Stimulated activated CD4-positive, alpha-beta T cell treated with anti-CD3 and anti-CD28 coated beads, Interleukin-1b, Interleukin-23, amount 100 ng/mL, for 48 hours (primary cell): Measurements from ENCODE around the gene PLA2G4C.
"Not testable (repeated sequence)": the region's sequence is repeated elsewhere in the genome, so short reads cannot be mapped to it uniquely, and the experiment has no call there.

Experiments
- DNase-seq: peaks from one replicate; pipeline ENCODE4 v3.0.0-alpha.2; 2020

PLA2G4C gene

DNA sequence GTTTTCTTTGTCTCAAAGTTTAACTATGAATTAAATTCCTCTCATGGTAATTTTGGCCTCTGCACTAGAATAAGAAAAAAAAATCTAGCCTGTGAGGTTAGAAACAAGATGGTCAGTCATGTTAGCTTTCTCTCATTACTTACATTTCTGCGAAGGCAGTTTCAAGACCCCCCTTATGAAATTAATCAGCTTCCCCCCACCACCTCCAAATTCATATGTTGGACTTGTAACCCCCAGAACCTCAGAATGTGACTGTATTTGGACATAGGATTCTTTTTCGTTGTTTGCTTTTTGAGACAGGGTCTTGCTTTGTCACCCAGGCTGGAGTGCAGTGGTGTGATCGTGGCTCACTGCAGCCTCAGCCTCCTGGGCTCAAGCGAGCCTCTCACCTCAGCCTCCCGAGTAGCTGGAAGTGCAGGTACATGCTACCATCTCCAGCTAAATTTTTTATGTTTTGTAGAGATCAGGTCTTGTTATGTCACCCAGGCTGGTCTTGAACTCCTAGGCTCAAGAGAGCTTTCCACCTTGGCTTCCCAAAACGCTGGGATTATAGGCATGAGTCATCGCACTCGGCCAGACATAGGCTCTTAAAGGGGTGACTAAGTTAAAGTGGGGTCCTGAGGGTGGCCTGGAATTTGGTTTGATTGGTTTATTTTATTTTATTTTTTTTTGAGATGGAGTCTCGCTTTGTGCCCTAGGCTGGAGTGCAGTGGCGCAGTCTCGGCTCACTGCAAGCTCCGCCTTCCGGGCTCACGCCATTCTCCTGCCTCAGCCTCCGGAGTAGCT is 1.4 kb downstream of the PLA2G4C start:
- no peak for DNase-seq

DNA sequence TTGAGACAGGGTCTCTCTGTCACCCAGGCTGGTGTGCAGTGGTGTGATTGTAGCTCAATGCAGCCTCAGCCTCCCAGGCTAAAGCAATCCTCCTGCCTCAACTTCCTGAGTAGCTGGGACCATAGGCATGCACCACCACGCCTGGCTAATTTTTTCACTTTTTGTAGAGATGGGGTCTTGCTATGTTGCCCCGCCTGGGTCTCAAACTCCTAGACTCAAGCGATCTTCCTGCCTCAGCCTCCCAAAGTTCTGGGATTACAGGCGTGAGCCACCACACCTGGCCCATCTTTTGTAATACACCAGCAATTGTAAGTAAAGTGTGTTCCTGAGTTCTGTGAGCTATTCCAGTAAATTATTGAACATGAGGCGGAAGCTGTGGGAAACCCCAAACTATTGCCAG is 6.7 kb downstream of the PLA2G4C start:
- DNase-seq, result no peak

DNA sequence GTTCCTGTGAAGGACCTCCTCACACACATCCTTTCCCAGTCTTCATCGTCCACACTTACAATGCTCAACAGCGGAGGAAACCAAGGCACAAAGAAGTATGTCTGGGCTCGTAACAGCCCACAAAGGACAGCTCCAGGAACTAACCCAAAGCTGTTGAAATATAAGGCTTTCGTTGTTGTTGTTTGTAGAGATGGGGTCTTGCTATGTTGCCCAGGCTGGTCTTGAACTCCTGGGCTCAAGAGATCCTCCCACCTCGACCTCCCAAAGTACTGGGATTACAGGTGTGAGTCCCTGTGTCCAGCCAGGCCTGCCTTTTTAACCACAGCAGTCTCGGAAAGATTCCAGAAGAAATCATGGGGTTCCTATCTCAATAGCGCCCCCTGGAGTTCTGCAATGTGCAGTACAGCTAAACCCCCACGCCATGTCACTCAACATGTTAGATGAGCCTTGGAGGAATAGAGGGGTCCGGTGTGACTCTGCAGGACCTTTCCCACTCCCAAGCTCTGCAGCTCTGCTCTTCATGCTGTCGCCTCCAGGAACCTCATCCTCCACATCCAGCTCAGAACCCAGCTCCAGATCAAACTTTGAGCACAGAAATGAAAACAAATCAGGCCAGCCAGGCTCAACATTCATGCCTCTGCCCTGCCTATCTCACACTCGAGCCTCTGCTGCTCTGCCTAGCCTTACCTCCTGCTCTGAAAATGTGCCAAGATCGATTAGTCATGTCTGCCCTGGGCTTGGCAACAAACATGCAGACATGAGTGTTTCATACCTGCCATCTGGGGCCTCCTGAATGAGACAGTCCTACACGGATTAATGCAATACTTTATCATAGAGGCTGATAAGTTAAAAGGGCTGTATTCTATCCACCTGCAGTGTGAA is 7.5 kb downstream of the PLA2G4C start:
- DNase-seq, result peak; percentile 36

DNA sequence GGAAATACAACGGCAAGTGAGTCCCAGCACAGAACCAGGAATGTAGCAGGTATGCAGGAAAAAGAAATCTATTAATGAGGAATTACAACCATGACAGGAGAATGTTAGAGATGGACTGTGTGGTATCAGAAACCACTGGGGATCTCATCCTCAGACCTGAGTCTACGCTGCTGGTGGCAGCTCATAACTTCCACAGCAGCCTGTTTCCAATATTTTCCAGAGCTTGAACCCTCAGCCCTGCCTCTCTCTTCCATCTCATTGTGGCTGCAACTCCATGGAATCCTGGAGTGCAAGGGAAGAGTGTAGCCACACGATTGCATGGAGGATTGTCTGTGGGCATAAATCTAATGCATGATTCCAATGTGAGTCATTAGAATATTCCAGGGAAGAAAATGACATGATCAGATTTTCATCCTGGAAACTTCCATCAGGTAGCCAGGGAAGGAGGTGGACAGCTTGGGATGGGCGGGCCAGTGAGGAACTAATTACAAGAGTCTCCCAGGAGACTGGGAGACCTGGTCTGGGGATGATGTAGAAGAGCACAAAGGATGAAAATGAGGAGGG is 14.9 kb downstream of the PLA2G4C start:
- no peak for DNase-seq

DNA sequence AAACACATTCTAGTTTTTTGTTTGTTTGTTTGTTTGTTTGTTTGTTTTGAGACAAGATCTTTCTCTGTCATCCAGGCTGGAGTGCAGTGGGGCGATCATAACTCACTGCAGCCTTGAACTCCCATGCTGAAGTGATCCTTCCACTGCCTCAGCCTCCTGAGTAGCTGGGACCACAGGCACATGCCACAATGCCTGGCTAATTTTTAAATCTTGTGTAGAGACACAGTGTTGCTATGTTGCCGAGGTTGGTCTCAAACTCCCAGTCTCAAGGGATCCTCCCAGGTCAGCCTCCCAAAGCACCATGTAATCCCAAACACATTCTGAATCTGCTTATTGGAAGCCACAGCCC is 15.8 kb downstream of the PLA2G4C start:
- no peak for DNase-seq

DNA sequence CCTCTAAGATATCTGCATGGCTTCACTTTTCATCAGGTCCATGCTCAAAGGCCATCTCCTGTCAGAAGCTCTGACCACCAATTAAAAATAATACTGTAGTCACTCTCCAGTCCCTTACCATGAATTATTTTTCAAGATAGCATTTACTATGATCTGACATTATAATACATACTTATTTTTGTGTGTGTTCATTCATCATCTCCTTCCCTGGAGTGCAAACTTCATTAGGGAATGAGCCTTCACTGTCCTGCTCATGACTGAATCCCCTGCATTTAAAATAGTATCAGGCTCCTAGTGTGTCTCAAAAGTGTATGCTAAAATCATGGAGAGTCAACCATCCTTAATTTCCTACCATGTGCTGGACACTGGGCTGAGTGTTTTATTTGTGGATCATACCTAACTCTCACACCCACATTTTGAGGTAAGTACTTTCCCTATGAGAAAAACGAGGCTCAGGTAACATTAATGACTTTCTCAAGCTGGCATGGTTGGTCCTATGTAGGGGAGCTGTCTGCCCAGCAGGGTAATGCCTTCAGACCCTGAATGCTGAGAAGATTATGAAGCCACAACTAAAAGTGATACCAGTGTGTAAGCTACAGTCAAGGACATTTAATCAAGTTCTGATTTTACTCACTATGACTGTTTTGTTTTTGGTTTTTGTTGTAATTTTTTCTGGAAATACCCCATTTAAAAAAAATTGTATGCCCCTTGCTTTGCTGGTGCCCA is 16.3 kb downstream of the PLA2G4C start:
- no peak for DNase-seq

DNA sequence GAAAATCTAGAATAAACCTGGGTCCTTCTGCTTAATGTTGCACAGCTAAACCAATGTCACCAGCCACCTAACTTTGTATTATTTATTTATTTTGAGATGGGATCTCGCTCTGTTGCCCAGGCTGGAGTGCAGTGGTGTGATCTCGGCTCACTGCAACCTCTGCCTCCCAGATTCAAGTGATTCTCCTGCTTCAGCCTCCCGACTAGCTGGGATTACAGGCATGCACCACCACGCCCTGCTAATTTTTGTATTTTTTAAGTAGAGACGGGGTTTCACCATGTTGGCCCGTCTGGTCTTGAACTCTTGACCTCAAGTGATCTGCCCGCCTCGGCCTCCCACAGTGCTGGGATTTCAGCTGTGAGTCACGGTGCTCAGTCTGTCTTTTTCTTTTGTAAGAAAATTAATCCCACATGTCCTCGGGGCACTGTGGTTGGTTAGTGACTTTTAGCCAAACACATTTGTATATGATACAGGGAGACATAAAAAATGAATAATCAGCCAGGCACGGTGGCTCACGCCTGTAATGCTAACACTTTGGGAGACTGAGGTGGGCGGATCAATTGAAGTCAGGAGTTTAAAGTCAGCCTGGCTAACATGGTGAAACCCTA is 19.4 kb downstream of the PLA2G4C start:
- not testable (repeated sequence) for DNase-seq

DNA sequence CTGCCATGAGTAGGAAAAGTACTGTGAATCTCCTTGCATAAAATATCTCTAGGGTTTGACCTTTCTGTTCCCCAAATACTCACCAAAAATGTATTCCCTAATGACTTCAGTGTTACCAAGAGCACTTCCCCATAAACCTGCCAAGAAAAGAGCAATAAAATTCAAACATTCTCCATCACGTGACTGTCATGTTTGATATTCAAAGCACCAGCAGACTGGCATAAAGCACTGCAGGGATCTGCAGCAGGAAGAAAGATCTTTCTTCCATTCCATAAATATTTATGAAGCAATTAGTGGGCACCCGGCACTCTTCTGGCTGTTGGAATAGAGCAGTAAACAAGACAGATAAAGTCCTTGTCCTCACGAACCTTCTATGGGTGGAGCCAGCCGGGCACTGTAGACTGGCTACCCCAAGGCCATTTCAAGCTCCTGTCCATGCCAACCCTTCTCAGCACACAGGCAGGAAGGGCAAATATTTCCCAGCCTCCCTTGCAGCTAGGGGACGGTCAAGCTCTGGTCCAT is 20.3 kb downstream of the PLA2G4C start:
- no peak for DNase-seq

DNA sequence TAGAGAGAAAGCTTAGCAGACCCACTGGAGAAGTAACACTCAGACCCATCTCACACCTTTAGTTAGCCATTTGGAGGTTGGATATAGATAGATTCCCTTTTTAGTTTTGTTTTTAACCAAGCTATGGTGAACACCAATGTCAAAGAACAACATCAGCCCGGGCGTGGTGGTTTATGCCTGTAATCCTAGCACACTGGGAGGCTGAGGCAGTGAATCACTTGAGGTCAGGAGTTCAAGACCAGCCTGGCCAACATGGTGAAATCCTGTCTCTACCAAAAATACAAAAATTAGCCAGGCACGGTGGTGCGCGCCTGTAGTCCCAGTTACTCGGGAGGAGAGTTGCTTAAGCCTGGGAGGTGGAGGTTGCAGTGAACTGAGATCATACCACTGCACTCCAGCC is 21.6 kb downstream of the PLA2G4C start:
- not testable (repeated sequence) for DNase-seq

DNA sequence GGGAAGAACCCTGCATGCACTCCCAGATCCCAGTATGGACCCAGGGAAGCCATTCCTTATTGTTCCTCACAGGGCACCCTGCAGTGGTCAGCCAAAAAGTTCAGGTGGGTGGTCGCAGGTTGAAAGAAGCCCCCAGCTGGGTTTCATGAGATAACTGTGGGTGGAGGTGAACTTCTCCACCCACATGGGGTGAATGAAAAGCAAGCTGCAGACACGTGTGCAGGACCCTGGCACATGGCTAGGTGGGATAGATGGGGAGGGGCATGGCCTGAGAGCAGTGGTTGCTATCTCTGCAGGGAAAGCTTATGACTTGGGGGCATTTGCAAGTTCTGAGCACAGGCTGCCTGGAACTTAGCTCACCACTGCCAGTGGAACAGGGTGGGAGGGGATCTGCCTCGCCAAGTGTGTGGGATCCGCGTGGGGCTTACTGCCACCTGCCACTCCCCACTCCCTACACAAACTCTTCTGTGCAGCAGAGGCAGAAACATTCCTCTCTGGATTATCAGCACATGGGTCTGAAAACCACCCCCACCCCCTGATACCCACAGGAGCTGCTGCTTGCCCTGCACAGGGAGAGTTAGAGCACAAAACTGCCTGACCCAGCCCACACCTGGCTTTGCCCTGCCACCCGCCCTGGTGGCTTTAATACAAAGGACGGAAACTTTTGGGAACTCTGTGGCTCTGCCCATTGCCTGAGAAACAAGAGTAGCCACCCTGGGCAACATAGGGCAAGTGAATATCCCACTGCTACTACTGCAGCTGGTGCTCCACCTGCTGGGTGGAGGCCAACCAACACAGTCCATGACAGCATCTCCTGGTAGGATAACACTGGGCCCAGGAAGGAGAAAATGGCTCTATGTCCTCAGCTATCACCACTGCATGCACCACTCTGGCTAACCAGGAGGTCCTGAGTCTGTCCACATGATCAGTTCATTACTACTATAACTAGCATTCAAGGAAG is 24.4 kb downstream of the PLA2G4C start:
- DNase-seq, result no peak

DNA sequence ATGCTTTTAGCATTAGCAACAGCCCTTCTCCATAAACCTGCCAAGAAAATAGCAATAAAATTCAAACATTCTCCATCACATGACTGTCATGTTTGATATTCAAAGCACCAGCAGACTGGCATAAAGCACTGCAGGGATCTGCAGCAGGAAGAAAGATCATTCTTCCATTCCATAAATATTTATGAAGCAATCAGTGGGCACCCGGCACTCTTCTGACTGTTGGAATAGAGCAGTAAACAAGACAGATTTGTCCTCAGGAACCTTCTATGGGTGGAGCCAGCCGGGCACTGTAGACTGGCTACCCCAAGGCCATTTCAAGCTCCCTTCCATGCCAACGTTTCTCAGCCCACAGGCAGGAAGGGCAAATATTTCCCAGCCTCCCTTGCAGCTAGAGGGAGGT is 25.5 kb downstream of the PLA2G4C start:
- DNase-seq, result no peak

DNA sequence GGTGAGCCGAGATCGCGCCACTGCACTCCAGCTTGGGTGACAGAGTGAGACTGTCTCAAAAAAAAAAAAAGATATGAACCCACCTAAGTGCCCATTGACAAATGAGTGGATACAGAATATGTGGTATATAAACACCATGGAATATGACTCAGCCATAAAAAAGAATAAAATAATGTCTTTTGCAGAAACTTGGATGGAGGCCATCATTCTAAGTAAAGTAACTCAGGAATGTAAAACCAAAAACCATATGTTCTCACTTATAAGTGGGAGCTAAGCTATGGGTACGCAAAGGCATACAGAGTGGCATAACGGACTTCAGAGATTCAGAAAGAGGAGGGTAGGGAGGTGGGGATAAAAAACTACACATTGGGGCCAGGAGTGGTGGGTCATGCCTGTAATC is 29.5 kb downstream of the PLA2G4C start:
- no peak for DNase-seq

DNA sequence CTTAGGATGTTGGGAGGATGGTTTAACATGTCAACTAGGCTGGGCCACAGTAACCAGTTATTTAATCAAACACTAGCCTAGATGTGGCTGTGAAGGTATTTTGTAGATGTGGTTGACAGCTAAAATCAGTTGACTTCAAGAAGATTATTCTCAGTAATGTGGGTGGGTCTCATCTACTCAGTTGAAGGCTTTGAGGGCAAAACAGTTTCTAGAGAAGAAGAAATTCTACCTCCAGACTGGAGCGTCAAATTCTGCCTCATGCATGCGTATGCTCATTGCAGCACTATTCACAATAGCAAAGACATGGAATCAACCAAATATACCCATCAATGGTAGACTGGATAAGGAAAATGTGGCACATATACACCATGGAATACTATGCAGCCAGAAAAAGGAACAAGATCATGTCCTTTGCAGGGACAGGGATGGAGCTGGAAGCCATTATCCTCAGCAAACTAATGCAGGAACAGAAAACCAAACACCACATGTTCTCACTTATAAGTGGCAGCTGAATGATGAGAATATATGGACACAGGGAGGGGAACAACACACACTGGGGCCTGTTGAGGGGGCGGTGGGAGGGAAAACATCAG is 40.3 kb downstream of the PLA2G4C start:
- not testable (repeated sequence) for DNase-seq

DNA sequence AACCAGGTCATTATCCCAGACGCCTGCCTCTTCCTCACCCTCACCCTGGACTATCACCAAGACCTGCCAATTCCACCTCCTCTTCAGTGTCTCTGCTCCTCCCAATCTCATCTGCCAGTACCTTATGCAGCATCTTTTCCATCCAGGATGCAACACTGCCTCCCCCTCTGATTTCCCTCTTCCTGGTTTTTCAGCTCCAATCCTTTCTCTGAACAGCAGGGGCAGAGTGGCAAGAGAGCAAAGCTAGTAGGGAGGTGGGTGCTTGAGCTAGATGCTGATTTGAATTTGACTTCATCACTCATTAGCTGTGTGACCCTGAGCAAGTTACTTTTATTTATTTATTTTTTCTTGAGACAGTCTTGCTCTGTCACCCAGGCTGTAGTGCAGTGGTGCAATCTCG is 41.2 kb downstream of the PLA2G4C start:
- DNase-seq, result no peak

DNA sequence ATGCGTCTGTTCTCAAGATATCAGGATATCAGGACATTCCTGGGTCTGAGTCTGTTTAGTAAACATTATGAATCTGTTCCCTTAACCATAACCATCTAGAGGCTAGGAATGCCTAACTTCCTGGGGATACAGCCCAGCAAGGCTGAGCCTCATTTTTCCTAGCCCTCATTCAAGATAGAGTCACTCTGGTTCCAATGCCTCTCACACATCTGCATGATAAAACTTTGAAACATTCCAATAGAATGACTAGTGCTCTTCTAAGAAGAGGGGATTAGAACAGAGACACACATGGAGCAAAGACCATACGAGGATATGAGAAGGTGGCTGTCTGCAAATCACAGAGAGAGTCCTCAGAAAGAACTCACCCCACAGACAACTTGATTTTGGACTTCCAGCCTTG is 46.1 kb downstream of the PLA2G4C start:
- DNase-seq, result no peak

DNA sequence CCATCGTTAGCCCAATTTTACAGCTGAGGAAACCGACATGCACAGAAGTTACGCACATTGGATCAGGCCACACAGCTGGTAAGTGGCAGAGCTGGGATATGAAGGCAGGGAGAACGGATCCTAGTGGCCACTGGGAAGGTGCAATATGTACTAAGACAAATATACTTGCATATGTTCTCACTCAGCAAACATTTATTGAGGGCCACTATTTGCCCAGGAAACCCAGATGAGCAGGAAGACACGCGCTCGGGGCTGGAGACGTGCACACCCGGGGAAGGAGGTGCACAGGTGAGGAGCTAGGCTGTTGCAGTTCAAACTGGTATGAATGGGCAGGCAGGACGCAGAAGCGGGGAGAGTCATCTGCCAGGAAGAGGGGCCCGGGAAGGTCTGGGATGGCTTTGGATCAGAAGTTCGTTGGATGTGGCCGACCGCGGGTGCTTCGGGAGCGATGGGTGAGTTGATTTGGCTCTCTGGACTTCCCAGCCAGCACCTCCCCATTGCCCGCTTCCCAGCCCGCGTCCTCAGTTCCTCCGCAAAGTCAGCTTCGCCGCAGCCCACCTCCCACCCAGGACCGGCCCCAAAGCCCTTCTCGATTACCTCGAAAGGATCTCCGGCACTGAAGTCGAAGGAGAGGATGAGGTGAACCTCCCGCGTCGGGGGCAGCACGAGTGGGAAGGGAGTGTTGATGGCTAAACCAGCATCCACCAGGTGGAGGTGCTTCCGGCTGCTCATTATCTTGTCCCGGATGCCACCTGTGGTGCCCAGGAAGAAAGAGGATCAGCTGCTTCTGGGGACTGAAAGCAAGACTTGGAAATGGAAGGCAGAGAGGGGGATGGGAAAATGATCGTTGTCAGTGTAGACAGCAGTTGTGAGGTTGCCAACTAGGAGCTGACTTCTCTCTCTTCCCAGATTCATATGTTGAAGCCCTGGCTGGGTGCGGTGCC is 48.9 kb downstream of the PLA2G4C start:
- no peak for DNase-seq

DNA sequence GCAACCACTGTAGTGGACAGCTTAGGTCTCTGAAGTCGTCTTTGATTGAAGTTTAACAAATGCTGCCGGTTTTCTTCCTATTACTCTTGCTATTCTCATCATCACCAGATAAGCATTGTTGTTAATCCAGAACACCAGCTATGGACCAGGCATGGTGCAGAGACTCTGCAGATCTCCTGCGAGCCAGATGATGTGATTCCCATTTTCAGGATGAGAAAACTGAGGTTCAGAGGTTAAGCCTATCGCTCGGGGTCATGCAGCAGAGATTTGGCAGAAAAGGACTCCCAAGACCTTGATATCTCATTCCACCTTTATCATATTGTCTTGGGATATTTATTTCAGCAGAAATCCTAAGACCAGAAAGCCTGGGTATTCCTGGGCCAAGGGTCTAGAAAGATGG is 50.2 kb downstream of the PLA2G4C start:
- DNase-seq, result no peak

DNA sequence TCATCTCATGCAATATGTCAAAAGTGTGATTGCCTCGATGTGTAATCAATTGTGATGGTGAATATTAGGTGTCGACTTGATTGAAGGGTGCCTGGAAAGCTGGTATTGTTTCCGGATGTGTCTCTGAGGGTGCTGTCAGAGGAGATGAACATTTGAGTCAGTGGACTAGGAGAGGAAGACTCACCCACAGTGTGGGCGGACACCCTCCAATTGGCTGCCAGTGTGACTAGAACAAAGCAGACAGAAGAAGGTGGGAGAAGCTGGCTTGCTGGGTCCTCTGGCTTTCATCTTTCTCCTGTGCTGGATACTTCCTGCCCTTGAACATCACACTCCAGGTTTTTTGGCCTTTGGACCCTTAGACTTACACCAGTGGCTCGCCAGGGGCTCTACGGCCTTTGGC is 51.3 kb downstream of the PLA2G4C start:
- DNase-seq, result peak; percentile 19

DNA sequence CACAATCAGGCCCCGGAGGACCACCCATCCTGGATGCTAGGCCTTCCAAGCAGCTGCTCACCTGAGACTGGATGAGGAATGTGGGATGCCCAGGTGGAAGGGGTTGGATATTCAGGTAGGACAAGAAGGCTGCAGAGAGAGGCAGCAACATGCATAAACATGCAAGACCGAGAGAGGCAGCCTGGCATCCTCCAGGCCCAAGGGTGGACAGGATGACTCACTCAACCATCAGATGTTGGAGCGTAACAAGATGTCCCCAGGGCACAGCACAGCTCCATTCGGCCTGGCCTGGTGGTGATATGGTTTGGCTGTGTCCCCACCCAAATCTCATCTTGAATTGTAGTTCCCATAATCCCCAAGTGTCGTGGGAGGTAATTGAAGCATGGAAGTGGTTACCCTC is 56.8 kb downstream of the PLA2G4C start:
- no peak for DNase-seq

DNA sequence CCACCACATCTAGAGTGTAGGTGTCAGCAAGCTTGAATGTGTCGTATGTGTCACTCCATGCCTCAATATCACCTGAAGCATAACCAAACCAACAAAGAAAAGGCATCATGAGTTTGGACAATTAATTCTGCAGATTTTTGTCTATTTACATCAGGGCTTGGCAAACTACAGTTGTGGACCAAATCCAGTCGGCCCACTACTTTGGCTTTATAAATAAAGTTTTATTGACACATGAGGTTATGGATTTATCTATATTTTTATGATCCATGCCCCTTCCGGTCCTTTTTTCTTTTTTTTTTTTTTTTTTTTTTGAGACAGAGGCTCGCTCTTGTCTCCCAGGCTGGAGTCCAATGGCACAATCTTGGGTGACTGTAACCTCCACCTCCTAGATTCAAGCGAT is 57.5 kb downstream of the PLA2G4C start:
- no peak for DNase-seq
